ENCODE data around the gene DAG1.

GRCh38 chr3:49495023-49495422 lies 25.0 kb downstream of the DAG1 start:
- TF ChIP-seq, protein P1, sequence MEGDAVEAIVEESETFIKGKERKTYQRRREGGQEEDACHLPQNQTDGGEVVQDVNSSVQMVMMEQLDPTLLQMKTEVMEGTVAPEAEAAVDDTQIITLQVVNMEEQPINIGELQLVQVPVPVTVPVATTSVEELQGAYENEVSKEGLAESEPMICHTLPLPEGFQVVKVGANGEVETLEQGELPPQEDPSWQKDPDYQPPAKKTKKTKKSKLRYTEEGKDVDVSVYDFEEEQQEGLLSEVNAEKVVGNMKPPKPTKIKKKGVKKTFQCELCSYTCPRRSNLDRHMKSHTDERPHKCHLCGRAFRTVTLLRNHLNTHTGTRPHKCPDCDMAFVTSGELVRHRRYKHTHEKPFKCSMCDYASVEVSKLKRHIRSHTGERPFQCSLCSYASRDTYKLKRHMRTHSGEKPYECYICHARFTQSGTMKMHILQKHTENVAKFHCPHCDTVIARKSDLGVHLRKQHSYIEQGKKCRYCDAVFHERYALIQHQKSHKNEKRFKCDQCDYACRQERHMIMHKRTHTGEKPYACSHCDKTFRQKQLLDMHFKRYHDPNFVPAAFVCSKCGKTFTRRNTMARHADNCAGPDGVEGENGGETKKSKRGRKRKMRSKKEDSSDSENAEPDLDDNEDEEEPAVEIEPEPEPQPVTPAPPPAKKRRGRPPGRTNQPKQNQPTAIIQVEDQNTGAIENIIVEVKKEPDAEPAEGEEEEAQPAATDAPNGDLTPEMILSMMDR (IDR thresholded peaks at IDR 0.05) = no peak
- no peak for TF ChIP-seq POLR2A (IDR thresholded peaks at IDR 0.05)
